Motor neuron (in vitro differentiated cells): ENCODE data around the gene GSC. TPM values are rescaled to one million over a fixed set of nuclear protein-coding genes. Genes with fewer than 3 reads are reported as not detected.

Experiments
- total RNA-seq, 8 experiments: library from RNA; unstranded; fragments of 300-600 nt; gene quantifications; 2 replicates each; pipeline versions ENCODE4 v1.2.3 to v1.2.4, GENCODE V29; 2022

The GSC gene
- total RNA-seq, 8 experiments from 2014 or later, result 0.24 to 0.56 (median 0.26) TPM; not detected in 2

Other genes starting within 250 kb of the GSC start
- under 1 TPM in 3 of 8 experiments, not detected in 5; 0.09 to 0.28 (median 0.24) TPM for gene SERPINA4, start 208.7 kb downstream of the GSC start, total RNA-seq
- gene SERPINA5, start 188.7 kb downstream of the GSC start, total RNA-seq, result 1 to 10 TPM in 3 of 8 experiments, under 1 TPM in 3, not detected in 2; 0.50 to 6.5 (median 1.6) TPM
- gene SERPINA3, start 157.7 kb downstream of the GSC start, total RNA-seq, result 10 to 100 TPM in 3 of 8 experiments, 1 to 10 TPM in 2, under 1 TPM in 3; 0.27 to 73.5 (median 1.2) TPM